Measurements from ENCODE around the gene ISLR. TPM values are rescaled to one million over a fixed set of nuclear protein-coding genes. Genes with fewer than 3 reads are reported as not detected.

Gene ISLR
- polyA plus RNA-seq, 1 donor (not counting 4 experiments of a cell fraction or from before 2014, with no cell fraction given) = not detected

DNA sequence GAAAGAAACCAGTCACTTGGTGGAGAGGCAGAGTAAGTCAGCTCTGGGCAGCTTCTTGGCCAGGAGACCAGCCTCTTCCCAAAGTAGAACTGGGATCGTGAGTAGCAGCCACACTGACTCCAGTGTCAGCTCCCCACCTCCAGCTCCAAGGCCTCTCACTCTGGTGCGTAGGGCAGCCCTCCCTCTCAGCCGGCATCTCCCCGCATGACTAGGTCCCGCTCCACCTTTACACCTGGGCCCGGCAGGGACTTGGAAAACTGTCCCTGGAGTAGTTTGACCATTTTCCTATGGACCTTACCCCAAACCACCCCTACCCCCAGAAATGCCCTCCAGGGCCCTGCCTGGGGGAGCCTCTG lies 25.8 kb downstream of the ISLR start:
- dilution Hi-C loops (cut with MboI; ENCODE audit: extremely low pct_ligation_motif_present, low sequenced_read_pairs) = no loop called here
- H3K9ac ChIP-seq (ENCODE audit: control insufficient read depth, extremely low read depth, insufficient read depth, low read length) = no peak overlapping the region
- H3K27ac ChIP-seq (ENCODE audit: control insufficient read depth, insufficient read depth, low read length) = no peak overlapping the region
- no peaks in the 10 kb centered on the region for H3K36me3 ChIP-seq (ENCODE audit: control insufficient read depth in 2 of 2, extremely low read depth in 1 of 2, insufficient read depth in 2 of 2, low read length in 2 of 2)
- no peak overlapping the region for H3K4me3 ChIP-seq (ENCODE audit: control insufficient read depth in 2 of 3, extremely low read depth in 1 of 3, insufficient read depth in 2 of 3, low read depth in 1 of 3, low read length in 3 of 3)
- H3K79me2 ChIP-seq (ENCODE audit: control insufficient read depth, insufficient read depth, low read length) = no peaks in the 10 kb centered on the region
- peaks cover 3% of the 10 kb centered on the region for H3K27me3 ChIP-seq (ENCODE audit: control insufficient read depth, extremely low read depth, insufficient read depth, low read length)
- H4K20me1 ChIP-seq (ENCODE audit: control insufficient read depth, extremely low read depth, insufficient read depth, low read length) = no peaks in the 10 kb centered on the region
- peaks cover 6% of the 10 kb centered on the region for H3K9me1 ChIP-seq (ENCODE audit: control insufficient read depth, extremely low read depth, insufficient read depth, low read length)
- FAIRE-seq (no peak), DNase-seq (ENCODE audit: low read depth, low spot score) (no peak)
- no peak overlapping the region for H2AFZ ChIP-seq (ENCODE audit: control insufficient read depth, low read length)
- H3K4me1 ChIP-seq (ENCODE audit: control insufficient read depth, extremely low read depth, insufficient read depth, low read length) = peaks cover 44% of the 10 kb centered on the region
- no peak for TF ChIP-seq CTCF (optimal IDR thresholded peaks at IDR 0.05 in 1 of 3, IDR thresholded peaks at IDR 0.05 in 1 of 3, conservative IDR thresholded peaks at IDR 0.05 in 1 of 3; ENCODE audit: extremely low read depth in 1 of 3, insufficient read depth in 2 of 3, low read length in 3 of 3)
- TF ChIP-seq EZH2 (IDR thresholded peaks at IDR 0.05; ENCODE audit: low read length) = no peak
- H3K4me2 ChIP-seq (ENCODE audit: control insufficient read depth, extremely low read depth, insufficient read depth, low read depth, low read length) = no peak overlapping the region
- H3K9me3 ChIP-seq (ENCODE audit: control insufficient read depth, low read depth, low read length) = no peaks in the 10 kb centered on the region

GRCh38 chr15:74200412-74200815 lies 26.9 kb downstream of the ISLR start:
- DNase-seq (ENCODE audit: low read depth, low spot score) (peak; percentile 66), FAIRE-seq (peak; percentile 64)
- Histone ChIP-seq H3K4me2 (ENCODE audit: control insufficient read depth, extremely low read depth, insufficient read depth, low read depth, low read length) (peak overlapping the region; percentile 1), H3K27ac (ENCODE audit: control insufficient read depth, insufficient read depth, low read length) (no peak overlapping the region), H3K9me1 (ENCODE audit: control insufficient read depth, extremely low read depth, insufficient read depth, low read length) (peaks cover 6% of the 10 kb centered on the region), H3K79me2 (ENCODE audit: control insufficient read depth, insufficient read depth, low read length) (no peaks in the 10 kb centered on the region), H3K9me3 (ENCODE audit: control insufficient read depth, low read depth, low read length) (no peaks in the 10 kb centered on the region), H3K9ac (ENCODE audit: control insufficient read depth, extremely low read depth, insufficient read depth, low read length) (no peak overlapping the region), H3K36me3 (ENCODE audit: control insufficient read depth in 2 of 2, extremely low read depth in 1 of 2, insufficient read depth in 2 of 2, low read length in 2 of 2) (no peaks in the 10 kb centered on the region), H3K4me3 (ENCODE audit: control insufficient read depth in 2 of 3, extremely low read depth in 1 of 3, insufficient read depth in 2 of 3, low read depth in 1 of 3, low read length in 3 of 3) (no peak overlapping the region), H3K4me1 (ENCODE audit: control insufficient read depth, extremely low read depth, insufficient read depth, low read length) (peaks cover 44% of the 10 kb centered on the region), H3K27me3 (ENCODE audit: control insufficient read depth, extremely low read depth, insufficient read depth, low read length) (peaks cover 3% of the 10 kb centered on the region), H2AFZ (ENCODE audit: control insufficient read depth, low read length) (no peak overlapping the region), H4K20me1 (ENCODE audit: control insufficient read depth, extremely low read depth, insufficient read depth, low read length) (no peaks in the 10 kb centered on the region)
- dilution Hi-C loops (cut with MboI; ENCODE audit: extremely low pct_ligation_motif_present, low sequenced_read_pairs) = no loop called here
- TF ChIP-seq EZH2 (IDR thresholded peaks at IDR 0.05; ENCODE audit: low read length) (no peak), CTCF (optimal IDR thresholded peaks at IDR 0.05 in 1 of 3, IDR thresholded peaks at IDR 0.05 in 1 of 3, conservative IDR thresholded peaks at IDR 0.05 in 1 of 3; ENCODE audit: extremely low read depth in 1 of 3, insufficient read depth in 2 of 3, low read length in 3 of 3) (no peak)

All from keratinocyte (primary cell).